Fibroblast of pulmonary artery (primary cell): ENCODE measurements around the gene KANK3.

Experiments used
- DNase-seq: peaks from one replicate; pipeline ENCODE4 v3.0.0-alpha.2; 2010; ENCODE audit warnings: low read depth
- H3K4me3 ChIP-seq: replicated peaks from 2 replicates; pipeline ENCODE4 v1.5.1; 2011; ENCODE audit warnings: low read depth, mild to moderate bottlenecking, control low read depth, low read length, moderate library complexity
- TF ChIP-seq, protein P1 (sequence below): IDR thresholded peaks from 2 replicates; pipeline ENCODE4 v1.5.1; 2011; ENCODE audit warnings: mild to moderate bottlenecking, control low read depth, low read length, inconsistent platforms; ENCODE audit errors: missing control alignments

The KANK3 gene

DNA sequence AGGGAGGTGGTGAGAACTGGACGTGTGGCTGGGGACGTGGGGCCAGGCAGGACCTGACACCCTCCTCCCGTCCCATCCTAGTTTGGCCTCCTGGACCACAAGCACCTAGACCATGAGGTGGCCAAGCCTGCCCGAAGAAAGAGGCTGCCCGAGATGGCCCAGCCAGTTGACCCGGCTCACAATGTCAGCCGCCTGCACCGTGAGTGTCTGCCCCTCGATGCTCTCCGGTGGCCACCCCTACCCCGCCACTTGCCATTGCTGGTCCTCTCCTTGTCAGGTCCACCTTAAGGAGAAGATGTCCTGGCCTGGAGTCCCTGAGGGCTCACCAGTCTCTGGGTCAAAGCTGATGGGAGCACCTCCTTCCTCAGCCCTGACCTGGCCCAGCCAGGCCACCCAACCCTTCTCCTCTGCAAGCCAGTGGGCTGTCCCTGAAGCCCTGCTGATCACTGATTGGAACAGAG lies 23.1 kb upstream of the KANK3 start:
- TF ChIP-seq, protein P1, sequence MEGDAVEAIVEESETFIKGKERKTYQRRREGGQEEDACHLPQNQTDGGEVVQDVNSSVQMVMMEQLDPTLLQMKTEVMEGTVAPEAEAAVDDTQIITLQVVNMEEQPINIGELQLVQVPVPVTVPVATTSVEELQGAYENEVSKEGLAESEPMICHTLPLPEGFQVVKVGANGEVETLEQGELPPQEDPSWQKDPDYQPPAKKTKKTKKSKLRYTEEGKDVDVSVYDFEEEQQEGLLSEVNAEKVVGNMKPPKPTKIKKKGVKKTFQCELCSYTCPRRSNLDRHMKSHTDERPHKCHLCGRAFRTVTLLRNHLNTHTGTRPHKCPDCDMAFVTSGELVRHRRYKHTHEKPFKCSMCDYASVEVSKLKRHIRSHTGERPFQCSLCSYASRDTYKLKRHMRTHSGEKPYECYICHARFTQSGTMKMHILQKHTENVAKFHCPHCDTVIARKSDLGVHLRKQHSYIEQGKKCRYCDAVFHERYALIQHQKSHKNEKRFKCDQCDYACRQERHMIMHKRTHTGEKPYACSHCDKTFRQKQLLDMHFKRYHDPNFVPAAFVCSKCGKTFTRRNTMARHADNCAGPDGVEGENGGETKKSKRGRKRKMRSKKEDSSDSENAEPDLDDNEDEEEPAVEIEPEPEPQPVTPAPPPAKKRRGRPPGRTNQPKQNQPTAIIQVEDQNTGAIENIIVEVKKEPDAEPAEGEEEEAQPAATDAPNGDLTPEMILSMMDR, result no peak
- DNase-seq, result no peak
- H3K4me3 ChIP-seq, result peak overlapping the region; percentile 30

DNA sequence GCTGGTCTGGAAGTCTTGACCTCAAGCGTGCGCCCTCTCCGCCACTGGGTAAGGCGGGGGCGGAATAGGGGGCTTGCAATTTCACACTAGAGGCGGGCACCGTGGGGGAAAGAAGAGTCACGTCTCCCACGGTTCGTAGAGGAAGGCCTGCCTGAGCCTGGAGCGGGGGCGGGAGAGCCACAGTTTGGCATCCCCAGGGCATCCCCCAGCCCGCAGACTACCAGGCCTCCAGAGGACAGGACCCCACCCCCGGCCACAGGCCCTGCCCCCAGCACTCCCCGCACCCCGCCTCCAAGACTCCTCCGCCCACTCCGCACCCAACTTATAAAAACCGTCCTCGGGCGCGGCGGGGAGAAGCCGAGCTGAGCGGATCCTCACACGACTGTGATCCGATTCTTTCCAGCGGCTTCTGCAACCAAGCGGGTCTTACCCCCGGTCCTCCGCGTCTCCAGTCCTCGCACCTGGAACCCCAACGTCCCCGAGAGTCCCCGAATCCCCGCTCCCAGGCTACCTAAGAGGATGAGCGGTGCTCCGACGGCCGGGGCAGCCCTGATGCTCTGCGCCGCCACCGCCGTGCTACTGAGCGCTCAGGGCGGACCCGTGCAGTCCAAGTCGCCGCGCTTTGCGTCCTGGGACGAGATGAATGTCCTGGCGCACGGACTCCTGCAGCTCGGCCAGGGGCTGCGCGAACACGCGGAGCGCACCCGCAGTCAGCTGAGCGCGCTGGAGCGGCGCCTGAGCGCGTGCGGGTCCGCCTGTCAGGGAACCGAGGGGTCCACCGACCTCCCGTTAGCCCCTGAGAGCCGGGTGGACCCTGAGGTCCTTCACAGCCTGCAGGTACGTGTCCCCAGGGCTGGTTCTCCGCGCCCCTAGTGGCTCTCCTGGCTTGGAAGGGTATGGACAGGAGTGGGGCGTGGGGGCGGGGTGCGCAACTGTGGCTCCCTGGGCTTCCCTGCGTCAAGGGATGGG lies 21.0 kb upstream of the KANK3 start, which contains the start of gene ANGPTL4:
ANGPTL4 (plus strand) TSS at position 353 of the 969 bp plus-strand sequence; CDS start at position 520, 167 bp downstream.
- TF ChIP-seq, protein P1, result peak; percentile 28
- H3K4me3 ChIP-seq, result peak within 1 kb of the TSS; percentile 80
- DNase-seq, result peak; percentile 88

DNA sequence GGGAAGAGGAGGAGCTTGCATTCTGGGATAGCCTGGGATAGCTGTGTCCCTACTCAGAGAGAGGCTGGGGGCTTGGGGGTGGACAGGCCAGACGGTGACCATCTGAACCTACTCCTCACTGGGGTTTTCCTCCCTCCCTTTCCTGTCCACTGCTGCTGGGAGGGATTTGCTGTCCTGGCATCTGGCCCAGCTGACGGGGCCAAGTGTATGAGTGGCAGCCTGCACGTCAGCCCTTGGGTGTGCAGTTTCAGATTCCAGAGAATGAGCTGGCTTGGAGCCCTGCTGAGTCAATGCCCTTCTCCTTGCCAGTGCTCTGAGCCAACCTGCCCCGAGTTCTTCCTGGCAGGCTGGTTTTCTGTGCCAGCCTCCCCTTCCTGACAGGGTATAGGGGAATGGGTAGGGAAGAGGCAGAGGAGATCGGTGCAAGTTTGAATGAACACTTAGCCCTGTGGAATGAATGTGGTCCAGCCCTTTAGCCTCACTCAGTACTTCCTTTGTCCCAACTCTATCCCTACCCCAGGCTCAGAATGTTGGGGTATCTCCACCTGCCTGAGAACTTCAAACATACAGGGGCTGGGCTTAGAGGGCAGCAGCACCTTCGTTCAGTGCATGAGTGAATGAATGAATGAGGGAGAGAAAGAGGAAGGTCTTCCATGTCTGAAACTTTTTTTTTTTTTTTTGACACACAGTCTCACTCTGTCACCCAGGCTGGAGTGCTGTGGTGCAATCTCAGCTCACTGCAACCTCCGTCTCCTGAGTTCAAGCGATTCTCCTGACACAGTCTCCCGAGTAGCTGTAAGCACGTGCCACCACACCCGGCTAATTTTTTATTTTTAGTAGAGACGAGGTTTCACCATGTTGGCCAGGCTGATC lies 19.1 kb upstream of the KANK3 start:
- TF ChIP-seq, protein P1, result no peak
- peak; percentile 99 for DNase-seq

DNA sequence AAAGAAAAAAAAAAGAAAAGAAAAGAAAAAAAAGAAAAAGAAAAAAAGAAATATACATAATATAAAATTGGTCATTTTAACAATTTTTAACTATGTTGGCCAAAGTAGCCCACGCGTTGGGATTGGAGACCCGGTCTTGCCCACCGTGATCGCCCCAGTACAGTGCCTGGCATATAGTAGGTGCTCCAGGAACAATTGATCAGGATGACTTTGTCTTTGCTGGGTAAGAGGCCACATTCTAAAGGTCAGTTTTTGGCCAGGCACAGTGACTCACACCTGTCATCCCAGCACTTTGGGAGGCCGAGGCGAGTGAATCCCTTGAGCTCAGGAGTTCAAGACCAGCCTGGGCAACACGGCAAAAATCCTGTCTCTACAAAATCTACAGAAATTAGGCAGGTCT lies 17.1 kb upstream of the KANK3 start:
- no peak for DNase-seq
- H3K4me3 ChIP-seq, result no peak overlapping the region
- TF ChIP-seq, protein P1, result no peak

More for the DNA sequence above, 19.1 kb upstream of the KANK3 start:
- no peak overlapping the region for H3K4me3 ChIP-seq

DNA sequence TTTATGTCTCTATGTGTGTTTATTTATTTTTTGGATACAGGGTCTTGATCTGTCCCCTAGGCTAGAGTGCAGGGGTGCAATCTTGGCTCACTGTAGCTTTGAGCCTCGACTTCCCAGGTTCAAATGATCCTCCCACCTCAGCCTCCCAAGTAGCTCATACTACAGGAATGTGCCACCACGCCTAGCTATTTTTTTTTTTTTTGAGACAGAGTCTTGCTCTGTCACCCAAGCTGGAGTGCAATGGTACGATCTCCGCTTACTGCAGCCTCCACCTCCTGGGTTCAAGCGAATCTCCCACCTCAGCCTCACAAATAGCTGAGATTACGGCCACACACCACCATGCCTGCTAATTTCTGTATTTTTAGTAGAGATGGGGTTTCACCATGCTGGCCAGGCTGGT lies 15.9 kb upstream of the KANK3 start:
- TF ChIP-seq, protein P1, result no peak
- DNase-seq, result no peak
- no peak overlapping the region for H3K4me3 ChIP-seq

DNA sequence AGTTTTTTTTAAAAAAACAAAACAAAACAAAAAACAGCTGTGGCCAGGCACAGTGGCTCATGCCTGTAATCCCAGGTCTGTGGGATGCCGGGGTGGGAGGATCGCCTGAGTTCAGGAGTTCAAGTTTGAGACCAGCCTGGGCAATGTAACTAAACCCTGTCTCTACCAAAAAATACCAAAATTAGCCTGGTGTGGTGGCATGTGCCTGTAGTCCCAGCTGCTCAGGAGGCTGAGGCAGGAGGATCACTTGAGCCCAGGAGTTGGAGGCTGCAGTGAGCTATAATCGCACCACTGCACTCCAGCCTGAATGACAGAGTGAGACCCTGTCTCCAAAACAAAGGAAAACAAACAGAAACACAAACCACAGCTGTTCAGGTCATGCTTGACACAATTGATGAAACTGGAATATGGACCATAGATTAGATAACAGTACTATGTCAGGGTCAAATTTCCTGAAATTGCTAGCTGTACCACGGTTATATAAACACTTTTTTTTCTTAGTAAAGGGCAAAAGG lies 14.0 kb upstream of the KANK3 start:
- TF ChIP-seq, protein P1, result no peak
- DNase-seq, result peak; percentile 64
- no peak overlapping the region for H3K4me3 ChIP-seq
